HG03045 (cell line): ENCODE data around the gene RPH3AL.

ENCODE experiments used
- ATAC-seq: cut with Tn5 transposase; IDR thresholded peaks from one replicate; pipeline ENCODE4 v1.9.1; 2021; ENCODE audit warnings: mild to moderate bottlenecking, moderate library complexity; ENCODE audit not compliant: unreplicated experiment

Gene RPH3AL

DNA sequence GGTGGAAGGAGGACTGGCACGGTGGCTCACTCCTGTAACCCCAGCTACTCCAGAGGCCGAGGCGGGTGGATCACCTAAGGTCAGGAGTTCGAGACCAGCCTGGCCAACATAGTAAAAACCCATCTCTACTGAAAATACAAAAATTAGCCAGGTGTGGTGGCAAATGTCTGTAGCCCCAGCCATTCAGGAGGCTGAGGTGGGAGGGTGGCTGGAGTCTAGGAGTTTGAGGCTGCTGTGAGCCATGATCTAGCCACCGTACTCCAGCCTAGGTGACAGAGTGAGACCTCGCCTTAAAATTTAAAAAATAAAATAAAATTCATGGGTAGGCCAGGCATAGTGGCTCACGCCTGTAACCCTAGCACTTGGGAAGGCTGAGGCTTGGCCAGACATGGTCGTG, 1.2 kb upstream of the RPH3AL start:
- ATAC-seq: no peak

DNA sequence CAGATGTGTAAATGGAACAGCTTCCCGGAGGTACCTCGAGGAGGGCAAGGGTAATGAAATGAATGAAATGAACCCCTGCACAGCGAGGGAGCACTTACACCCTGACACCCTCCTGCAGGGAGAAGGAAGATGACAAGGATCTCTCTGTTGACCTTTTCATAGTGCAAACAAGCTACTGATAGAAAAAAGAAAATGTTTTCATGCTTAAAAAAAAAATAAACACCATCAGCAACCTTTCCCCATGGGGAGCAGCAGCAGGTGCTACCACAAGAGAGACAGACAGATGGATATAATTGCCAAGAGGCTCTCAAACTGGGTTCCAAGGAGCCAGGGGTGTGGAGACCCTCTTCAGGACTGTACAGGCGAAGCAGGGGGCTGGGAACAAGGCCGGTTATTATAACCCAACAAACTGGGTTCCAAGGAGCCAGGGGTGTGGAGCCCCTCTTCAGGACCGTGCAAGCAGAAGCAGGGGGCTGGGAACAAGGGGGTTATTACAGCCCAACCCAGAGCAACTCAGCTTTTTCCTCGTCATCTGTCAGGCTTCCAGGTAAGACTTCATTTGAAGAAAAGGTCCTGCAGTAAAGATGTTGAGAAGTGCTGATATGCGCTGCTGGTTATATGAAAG, 718 bp upstream of the RPH3AL start:
- no peak for ATAC-seq

- no peak for ATAC-seq
Measured at GRCh38 chr17:351875-352420, 659 bp downstream of the RPH3AL start.

DNA sequence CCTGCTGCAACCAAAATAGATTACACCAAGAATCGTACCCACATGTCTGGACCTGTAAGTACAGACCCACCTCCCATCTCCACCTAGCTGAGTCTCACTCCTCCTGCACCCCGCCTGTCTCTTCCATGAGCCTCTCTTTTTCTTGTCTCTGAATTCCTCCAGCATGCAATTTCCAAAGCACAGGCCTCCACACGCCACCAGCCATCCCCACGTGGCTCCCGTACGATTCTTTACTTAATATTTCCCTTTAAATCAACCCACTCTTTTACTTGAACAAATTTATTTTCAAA, 1.2 kb downstream of the RPH3AL start:
- no peak for ATAC-seq

- no peak for ATAC-seq
Measured at GRCh38 chr17:350706-351448, 1.7 kb downstream of the RPH3AL start.

DNA sequence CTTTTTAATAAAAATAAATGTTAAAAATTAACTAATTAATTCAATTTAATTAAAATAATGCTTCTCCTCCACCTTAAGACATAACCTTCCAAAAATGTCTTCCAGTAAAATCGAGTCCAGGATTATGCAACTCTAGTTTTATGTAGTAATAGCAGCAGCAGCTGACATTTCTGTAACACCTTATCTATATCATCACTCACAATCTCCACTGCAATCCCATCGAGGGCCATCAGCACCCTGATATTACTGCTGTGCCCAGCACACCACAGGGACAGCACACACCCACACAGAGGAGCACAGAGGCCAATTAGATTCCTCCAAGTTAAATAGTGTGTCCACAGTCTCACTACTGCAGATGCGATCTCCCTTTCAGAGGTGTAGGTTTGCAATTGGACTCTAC, 2.9 kb downstream of the RPH3AL start:
- ATAC-seq: no peak

DNA sequence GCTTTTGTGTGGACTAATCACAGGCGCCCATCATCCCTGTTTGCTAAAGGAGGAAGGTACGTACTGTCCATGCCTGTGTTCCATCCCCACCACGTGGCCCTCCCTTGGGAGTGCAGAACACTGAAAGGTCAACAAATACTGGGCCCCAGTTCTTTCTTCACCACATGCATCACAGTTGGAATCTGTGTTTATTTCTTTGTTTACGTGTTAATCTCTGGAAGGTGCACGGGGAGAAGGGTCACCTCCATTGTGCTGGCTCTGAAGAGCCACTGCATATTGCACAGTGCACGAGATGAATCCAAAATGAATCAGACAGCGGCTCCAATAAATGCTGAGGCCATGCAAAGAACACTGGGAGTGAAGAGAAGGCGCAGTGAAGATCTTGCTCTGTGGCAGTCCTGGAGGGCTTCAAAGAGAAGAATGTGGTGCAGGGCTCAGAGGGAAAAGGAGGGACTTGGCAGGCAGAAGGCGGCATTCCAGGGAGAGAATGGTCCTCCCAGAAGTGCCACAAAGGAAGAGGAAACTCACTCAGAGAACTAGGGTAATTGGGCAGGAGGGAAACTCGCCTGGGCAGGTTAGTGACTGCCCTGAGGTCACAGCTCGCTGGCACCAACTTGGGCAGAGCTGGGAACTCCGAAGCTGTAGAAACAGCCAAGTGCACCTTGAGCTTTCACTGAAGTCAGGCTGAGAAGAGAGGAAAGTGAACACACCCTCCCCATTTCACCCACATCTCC, 3.7 kb downstream of the RPH3AL start:
- no peak for ATAC-seq

DNA sequence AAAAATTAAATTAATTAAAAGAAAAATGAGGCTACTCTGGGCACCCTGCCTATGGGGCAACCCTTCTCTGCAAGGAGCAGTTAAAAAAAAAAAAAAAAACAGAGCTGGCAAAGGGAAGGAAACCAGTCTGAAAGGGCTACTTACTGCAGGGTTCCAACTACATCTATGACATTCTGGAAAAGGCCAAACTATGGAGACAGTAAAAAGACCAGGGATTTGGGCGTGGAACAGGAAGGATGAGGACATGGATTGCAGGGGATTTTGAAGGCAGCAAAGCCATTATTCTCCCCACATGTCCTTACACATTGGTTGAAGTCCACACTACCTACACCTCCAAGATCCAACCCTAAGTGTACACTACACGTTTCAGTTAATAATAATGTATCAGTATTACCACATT, 4.6 kb downstream of the RPH3AL start:
- no peak for ATAC-seq

DNA sequence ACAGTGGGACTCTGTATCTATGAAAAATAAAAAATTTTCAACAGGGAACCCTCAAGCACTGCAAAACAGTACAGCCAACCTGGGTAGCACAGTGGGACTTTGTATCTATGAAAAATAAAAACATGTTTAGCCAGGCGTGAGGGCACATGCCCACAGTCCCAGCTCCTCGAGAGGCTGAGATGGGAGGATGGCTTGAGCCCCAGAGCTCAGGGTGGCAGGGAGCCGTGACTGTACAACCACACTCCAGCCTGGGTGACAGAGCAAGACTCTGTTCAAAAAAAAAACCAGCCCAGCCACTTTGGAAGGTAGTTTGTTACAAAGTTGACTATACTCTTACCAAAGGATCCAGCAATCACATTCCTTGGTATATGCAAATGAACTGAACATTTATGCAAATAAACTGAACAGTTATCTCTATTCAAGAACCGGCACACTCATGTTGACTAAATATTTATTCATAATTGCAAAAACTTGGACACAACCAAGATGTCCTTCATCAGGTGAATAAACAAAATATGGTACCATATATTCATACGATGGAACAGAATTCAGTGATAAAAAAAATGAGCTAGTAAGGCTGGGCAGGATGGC, 5.2 kb downstream of the RPH3AL start:
- no peak for ATAC-seq

DNA sequence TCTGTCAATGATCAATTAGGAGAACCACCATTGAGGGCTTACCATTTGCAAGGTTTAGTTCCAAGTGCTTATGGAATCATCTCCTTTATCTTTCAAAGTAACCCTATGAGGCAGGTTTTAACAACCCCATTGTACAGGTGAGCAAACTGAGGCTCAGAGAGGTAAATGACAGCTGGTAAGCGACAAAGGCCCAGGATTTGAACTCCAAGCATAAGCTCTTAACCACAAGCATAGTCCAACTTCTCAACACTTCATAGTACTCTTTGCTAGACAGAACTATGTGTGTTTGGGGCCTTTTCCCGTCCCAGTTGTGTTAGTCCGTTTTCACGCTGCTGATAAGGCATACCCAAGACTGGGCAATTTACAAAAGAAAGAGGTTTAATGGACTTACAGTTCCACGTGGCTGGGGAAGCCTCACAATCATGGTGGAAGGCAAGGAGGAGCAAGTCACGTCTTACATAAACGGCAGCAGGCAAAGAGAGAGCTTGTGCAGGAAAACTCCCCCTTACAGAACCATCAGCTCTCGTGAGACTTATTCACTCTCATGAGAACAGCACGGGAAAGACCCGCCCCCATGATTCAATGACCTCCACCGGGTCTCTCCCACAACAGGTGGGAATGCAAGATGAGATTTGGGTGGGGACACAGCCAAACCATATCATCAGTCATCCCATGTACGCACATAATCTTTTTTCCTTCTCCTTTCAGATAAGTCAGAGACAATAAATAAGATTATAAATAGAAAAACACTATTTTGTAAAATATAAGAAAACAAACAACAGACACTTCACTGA, 6.4 kb downstream of the RPH3AL start:
- no peak for ATAC-seq

- ATAC-seq: no peak
Measured at GRCh38 chr17:345261-345660, 7.3 kb downstream of the RPH3AL start.

DNA sequence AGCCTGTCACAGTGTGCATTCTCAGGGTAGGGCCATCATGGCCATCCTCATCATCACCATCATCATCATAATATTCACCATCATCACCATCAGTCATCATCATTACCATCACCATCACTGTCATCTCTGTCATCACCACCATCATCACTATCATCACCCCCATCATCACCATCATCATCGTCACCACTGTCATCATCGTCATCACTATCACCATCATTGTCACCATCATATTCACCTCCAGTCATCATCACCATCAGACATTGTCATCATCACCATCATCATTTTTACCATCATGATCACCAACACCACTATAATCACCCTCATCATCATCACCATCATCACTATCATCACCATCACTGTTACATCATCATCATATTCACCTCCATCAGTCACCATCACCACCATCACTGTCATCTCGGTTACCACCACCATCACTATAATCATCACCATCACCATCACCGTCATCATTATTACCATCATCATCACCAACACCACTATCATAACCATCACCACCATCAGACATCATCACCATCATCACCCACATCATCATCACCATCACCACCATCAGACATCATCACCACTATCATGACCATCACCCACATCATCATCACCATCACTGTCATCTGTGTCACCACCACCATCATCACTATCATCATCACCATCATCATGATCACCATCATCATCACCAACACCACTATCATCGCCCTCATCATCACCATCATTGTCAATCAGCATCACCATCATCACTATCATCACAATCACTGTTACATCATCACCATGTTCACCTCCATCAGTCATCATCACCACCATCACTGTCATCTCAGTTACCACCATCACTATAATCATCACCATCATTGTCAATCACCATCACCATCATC, 8.5 kb downstream of the RPH3AL start:
- no peak for ATAC-seq

GRCh38 chr17:343211-343610, 9.4 kb downstream of the RPH3AL start:
- ATAC-seq: no peak

DNA sequence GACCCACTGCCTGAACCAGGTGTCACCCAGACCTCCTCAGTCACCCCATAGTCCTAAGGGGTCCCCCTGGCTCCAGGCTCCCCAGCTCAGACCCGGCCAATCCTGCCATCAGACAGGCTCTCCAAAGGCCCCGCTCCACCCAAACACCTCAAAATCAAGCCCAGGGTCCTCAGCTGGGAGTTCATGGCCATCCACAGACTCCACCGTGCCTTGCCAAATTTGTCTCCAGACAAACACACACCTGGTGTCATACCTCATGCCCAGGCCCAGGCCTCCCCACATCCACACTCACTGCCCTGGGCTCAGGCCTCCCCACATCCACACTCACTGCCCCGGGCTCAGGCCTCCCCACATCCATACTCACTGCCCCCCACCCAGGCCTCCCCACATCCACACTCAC, 12.5 kb downstream of the RPH3AL start:
- ATAC-seq: no peak

GRCh38 chr17:339193-340061, 13.2 kb downstream of the RPH3AL start:
- ATAC-seq: no peak

DNA sequence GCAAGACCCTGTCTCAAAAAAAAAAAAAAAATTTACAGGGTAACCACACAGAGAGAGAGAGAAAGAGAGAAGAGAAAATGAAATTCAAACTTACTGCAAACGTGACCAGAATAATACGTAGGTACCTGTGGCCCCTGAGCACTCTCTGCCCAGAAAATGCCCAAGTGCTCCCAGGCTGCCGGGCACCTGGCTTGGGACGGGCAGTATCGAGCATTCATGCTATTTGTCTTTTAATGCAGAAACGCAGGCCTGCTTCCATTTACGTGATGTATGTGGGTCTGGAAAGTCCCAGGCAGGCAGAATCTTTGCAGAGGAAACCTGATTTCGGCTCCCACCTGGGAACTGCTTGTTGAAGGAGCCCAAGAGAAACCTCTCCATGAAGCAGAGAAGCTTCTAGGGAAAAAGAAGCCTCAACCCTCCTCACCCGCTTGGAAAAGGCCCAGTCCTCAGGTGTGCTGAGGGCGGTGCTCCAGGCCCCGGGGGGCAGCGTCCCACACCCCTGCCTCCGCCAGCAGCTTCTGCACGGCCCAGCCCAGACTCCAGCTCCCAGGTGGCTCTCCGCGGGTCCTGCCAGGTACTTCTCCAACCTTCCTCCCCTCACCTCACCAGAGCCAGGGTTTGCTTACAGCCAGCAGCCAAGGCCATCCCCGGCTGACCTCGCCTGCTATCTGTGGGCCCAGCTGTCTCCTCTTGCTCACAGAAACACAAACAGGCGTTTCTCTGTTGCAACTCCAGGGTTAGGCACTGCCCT, 14.0 kb downstream of the RPH3AL start:
- no peak for ATAC-seq

- no peak for ATAC-seq
Measured at GRCh38 chr17:337866-338265, 14.7 kb downstream of the RPH3AL start.

DNA sequence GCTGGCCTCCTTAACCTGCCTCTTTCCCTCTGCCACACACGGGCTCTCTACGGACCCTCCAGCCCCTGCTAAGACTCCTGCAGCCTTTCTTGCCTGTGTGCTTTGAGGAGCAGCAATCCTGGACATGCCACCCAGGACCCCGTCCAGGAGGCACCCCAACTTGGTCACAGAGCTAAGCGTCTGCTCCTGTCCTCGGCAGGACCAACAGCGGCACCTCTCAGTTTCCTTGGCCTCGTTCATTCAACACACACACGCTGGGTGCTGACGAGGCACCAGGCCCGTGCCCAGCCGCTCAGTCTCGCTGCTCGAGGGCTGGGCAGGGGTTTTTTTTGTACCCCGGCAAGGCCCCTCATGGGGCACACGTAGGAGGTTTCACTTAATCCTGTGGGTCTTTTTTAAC, 15.2 kb downstream of the RPH3AL start:
- ATAC-seq: no peak
